Osteoblast (primary cell): ENCODE data around the gene CFHR5. TPM values are rescaled to one million over a fixed set of nuclear protein-coding genes. Genes with fewer than 3 reads are reported as not detected.
"Not testable (repeated sequence)": the region's sequence is repeated elsewhere in the genome, so short reads cannot be mapped to it uniquely, and the experiment has no call there.

ENCODE experiments used
- DNase-seq: peaks from one replicate; pipeline ENCODE4 v3.0.0; 2011; ENCODE audit warnings: low spot score, mixed read lengths; ENCODE audit not compliant: insufficient read length; ENCODE audit errors: missing footprints
- H2AFZ ChIP-seq: 2 replicates; pipeline ENCODE4 v1.6.0; 2011; ENCODE audit warnings: mild to moderate bottlenecking, low read length
- H3K27ac ChIP-seq: 2 replicates; pipeline ENCODE4 v1.5.1; 2011; ENCODE audit warnings: mild to moderate bottlenecking, low read depth, low read length, moderate library complexity
- H3K27me3 ChIP-seq: 2 replicates; pipeline ENCODE4 v1.6.0; 2012; ENCODE audit warnings: mild to moderate bottlenecking, control low read depth, inconsistent platforms, low read length, moderate library complexity; ENCODE audit not compliant: insufficient read depth
- H3K36me3 ChIP-seq: 2 replicates; pipeline ENCODE4 v1.5.1; 2011; ENCODE audit warnings: mild to moderate bottlenecking, low read length, control low read depth, moderate library complexity; ENCODE audit not compliant: insufficient read depth
- H3K4me1 ChIP-seq: 2 replicates; pipeline ENCODE4 v1.5.1; 2011; ENCODE audit warnings: mild to moderate bottlenecking, low read length, control low read depth, moderate library complexity; ENCODE audit not compliant: insufficient read depth
- H3K4me2 ChIP-seq: 2 replicates; pipeline ENCODE4 v1.6.0; 2011; ENCODE audit warnings: mild to moderate bottlenecking, low read length; ENCODE audit not compliant: insufficient read depth
- H3K4me3 ChIP-seq: fragments of 200-600 bp; sonication (generic); 3 replicates; pipeline ENCODE4 v1.5.1; 2012; ENCODE audit warnings: mild to moderate bottlenecking, low read length, inconsistent platforms; ENCODE audit not compliant: insufficient read depth
- H3K79me2 ChIP-seq: 2 replicates; pipeline ENCODE4 v1.6.0; 2012; ENCODE audit warnings: mild to moderate bottlenecking, low read length, control low read depth, inconsistent platforms; ENCODE audit not compliant: insufficient read depth
- H3K9me3 ChIP-seq: 2 replicates; pipeline ENCODE4 v1.5.1; 2011; ENCODE audit warnings: low read depth, low read length, control low read depth
- H4K20me1 ChIP-seq: 2 replicates; pipeline ENCODE4 v1.6.0; 2012; ENCODE audit warnings: mild to moderate bottlenecking, low read length, control low read depth; ENCODE audit not compliant: insufficient read depth
- CTCF ChIP-seq: IDR thresholded peaks from 2 replicates; pipeline ENCODE4 v1.5.1; 2011; ENCODE audit warnings: mild to moderate bottlenecking, low read depth, low read length, moderate library complexity; ENCODE audit errors: extremely low read depth
- total RNA-seq: library from RNA; depleted of rRNA; stranded (reverse); fragments of >200 nt; gene quantifications from 2 replicates; pipeline ENCODE4 v1.2.3, GENCODE V29; 2012

The CFHR5 gene
- total RNA-seq, 1 donor, result not detected

GRCh38 chr1:197029749-197030148 is 52.4 kb downstream of the CFHR5 start:
- peak overlapping the region; percentile 9 for H3K4me2 ChIP-seq
- H3K27me3 ChIP-seq, result no peaks in the 10 kb centered on the region
- H2AFZ ChIP-seq, result peak overlapping the region; percentile 51
- H3K4me3 ChIP-seq, result no peak overlapping the region
- DNase-seq, result peak; percentile 10
- no peak for TF ChIP-seq CTCF
- H3K36me3 ChIP-seq, result no peaks in the 10 kb centered on the region
- H3K27ac ChIP-seq, result no peak overlapping the region
- no peaks in the 10 kb centered on the region for H3K9me3 ChIP-seq
- peaks cover 5% of the 10 kb centered on the region for H3K4me1 ChIP-seq
- no peaks in the 10 kb centered on the region for H3K79me2 ChIP-seq
- no peaks in the 10 kb centered on the region for H4K20me1 ChIP-seq

GRCh38 chr1:197034631-197035339 is 57.4 kb downstream of the CFHR5 start:
- H4K20me1 ChIP-seq, H3K79me2 ChIP-seq, DNase-seq, H3K9me3 ChIP-seq, H3K4me3 ChIP-seq, H3K27me3 ChIP-seq, H3K36me3 ChIP-seq: not testable (repeated sequence)
- Histone ChIP-seq H3K4me2 (peak overlapping the region; percentile 11), H3K4me1 (peaks cover 12% of the 10 kb centered on the region), H2AFZ (peak overlapping the region; percentile 60), H3K27ac (peak overlapping the region; percentile 47)

GRCh38 chr1:197036861-197037260 is 59.5 kb downstream of the CFHR5 start:
- no peak overlapping the region for H3K4me2 ChIP-seq
- TF ChIP-seq CTCF, result no peak
- H3K4me3 ChIP-seq, result no peak overlapping the region
- no peaks in the 10 kb centered on the region for H3K27me3 ChIP-seq
- no peaks in the 10 kb centered on the region for H3K79me2 ChIP-seq
- H3K36me3 ChIP-seq, result no peaks in the 10 kb centered on the region
- H4K20me1 ChIP-seq, result no peaks in the 10 kb centered on the region
- no peaks in the 10 kb centered on the region for H3K9me3 ChIP-seq
- peaks cover 12% of the 10 kb centered on the region for H3K4me1 ChIP-seq
- DNase-seq, result no peak
- H2AFZ ChIP-seq, result no peak overlapping the region
- H3K27ac ChIP-seq, result no peak overlapping the region

- TF ChIP-seq CTCF, result no peak
- Histone ChIP-seq H4K20me1 (no peaks in the 10 kb centered on the region), H3K27ac (no peak overlapping the region), H3K9me3 (no peaks in the 10 kb centered on the region), H3K4me3 (peak overlapping the region; percentile 11), H3K27me3 (no peaks in the 10 kb centered on the region), H3K4me2 (peak overlapping the region; percentile 55), H2AFZ (peak overlapping the region; percentile 79), H3K79me2 (no peaks in the 10 kb centered on the region), H3K4me1 (no peaks in the 10 kb centered on the region), H3K36me3 (no peaks in the 10 kb centered on the region)
- peak; percentile 23 for DNase-seq
Observed at GRCh38 chr1:197041486-197042353, 64.4 kb downstream of the CFHR5 start.
